ENCODE data around the gene RAB3GAP2. TPM values are rescaled to one million over a fixed set of nuclear protein-coding genes. Genes with fewer than 3 reads are reported as not detected.
A peak's percentile ranks its signal among the peaks of the same experiment; 100 is the strongest.

RAB3GAP2 gene
- total and polyA plus RNA-seq, 2 of the 13 experiments (the other 11 are each of a cell fraction or from before 2014, with no cell fraction given), result 22.6 to 25.0 TPM

- TF ChIP-seq CSRNP2 (CRISPR knock-in tag; conservative IDR thresholded peaks at IDR 0.05; ENCODE audit: low read depth), result no peak
- no peak for TF ChIP-seq SKIL (CRISPR knock-in tag; IDR thresholded peaks at IDR 0.05; ENCODE audit: borderline replicate concordance)
- TF ChIP-seq ZNF598 (CRISPR knock-in tag; IDR thresholded peaks at IDR 0.05; ENCODE audit: borderline replicate concordance), result peak; percentile 77; the same call in 1 of the 2 replicates
- TF ChIP-seq ZNF232 (CRISPR knock-in tag; IDR thresholded peaks at IDR 0.05; ENCODE audit: borderline replicate concordance), result peak; percentile 69; the same call in 1 of the 2 replicates
- TF ChIP-seq ZNF34 (CRISPR knock-in tag; IDR thresholded peaks at IDR 0.05; ENCODE audit: borderline replicate concordance), result no peak
- no peak for TF ChIP-seq FUBP1 (CRISPR knock-in tag; IDR thresholded peaks at IDR 0.05; ENCODE audit: borderline replicate concordance)
- TF ChIP-seq SRY (CRISPR knock-in tag; IDR thresholded peaks at IDR 0.05), result no peak
- peak; percentile 74 for TF ChIP-seq ZFP91 (CRISPR knock-in tag; IDR thresholded peaks at IDR 0.05; ENCODE audit: borderline replicate concordance)
- peak; percentile 89 for TF ChIP-seq ZNF276 (CRISPR knock-in tag; IDR thresholded peaks at IDR 0.05; ENCODE audit: low read depth)
- TF ChIP-seq ZNF781 (CRISPR knock-in tag; IDR thresholded peaks at IDR 0.05; ENCODE audit: borderline replicate concordance, not compliant biosample characterization), result peak; percentile 35
- peak; percentile 88 for TF ChIP-seq ZNF350 (CRISPR knock-in tag; IDR thresholded peaks at IDR 0.05; ENCODE audit: borderline replicate concordance, low read depth)
- peak; percentile 33; the same call in 1 of the 2 replicates for TF ChIP-seq ESRRA (CRISPR knock-in tag; IDR thresholded peaks at IDR 0.05; ENCODE audit: low read depth)
- TF ChIP-seq POLR2AphosphoS2 (IDR thresholded peaks at IDR 0.05; ENCODE audit: low read depth, low read length), result no peak
- no peak for TF ChIP-seq KDM4B (CRISPR knock-in tag; IDR thresholded peaks at IDR 0.05)
- peak; percentile 44 to 52; a peak in 3 of 4 replicates for TF ChIP-seq HMGXB4 (CRISPR knock-in tag; IDR thresholded peaks at IDR 0.05; ENCODE audit: borderline replicate concordance in 1 of 2, low read depth in 1 of 2)
Observed at GRCh38 chr1:220272047-220272840, at the start of gene RAB3GAP2 (continued).
